HepG2 (cell line): ENCODE measurements around the gene ERMARD. TPM values are rescaled to one million over a fixed set of nuclear protein-coding genes. Genes with fewer than 3 reads are reported as not detected.
A peak's percentile ranks its signal among the peaks of the same experiment; 100 is the strongest.

Source experiments
- AFF4 ChIP-seq: sonication (generic); formaldehyde crosslinking; IDR thresholded peaks from 2 replicates; pipeline ENCODE4 v1.4.0; 2020; ENCODE audit warnings: missing genetic modification reagents
- BCL6 ChIP-seq: IDR thresholded peaks from 2 replicates; pipeline ENCODE4 v1.6.1; 2016; ENCODE audit warnings: missing genetic modification reagents, missing compliant biosample characterization
- FOXO1 ChIP-seq: sonication (generic); formaldehyde crosslinking; IDR thresholded peaks from 2 replicates; pipeline ENCODE4 v1.4.0; 2020; ENCODE audit warnings: missing genetic modification reagents
- JARID2 ChIP-seq: sonication (generic); formaldehyde crosslinking; IDR thresholded peaks from 2 replicates; pipeline ENCODE4 v1.8.1; 2023; ENCODE audit warnings: missing genetic modification reagents, inconsistent platforms; ENCODE audit not compliant: insufficient replicate concordance
- MIER3 ChIP-seq: IDR thresholded peaks from 2 replicates; pipeline ENCODE4 v1.6.1; 2016; ENCODE audit warnings: missing compliant biosample characterization, borderline replicate concordance
- NCOA1 ChIP-seq: sonication (generic); formaldehyde crosslinking; IDR thresholded peaks from 2 replicates; pipeline ENCODE4 v1.9.0; 2021; ENCODE audit warnings: missing genetic modification reagents
- NFIC ChIP-seq: IDR thresholded peaks from 2 replicates; pipeline ENCODE4 v1.6.1; 2012; ENCODE audit warnings: mild to moderate bottlenecking, low read length, inconsistent platforms
- RXRB ChIP-seq: IDR thresholded peaks from 2 replicates; pipeline ENCODE4 v1.6.1; 2016; ENCODE audit warnings: borderline replicate concordance, missing genetic modification reagents, missing compliant biosample characterization
- SMARCE1 ChIP-seq: fragments of 450-650 bp; IDR thresholded peaks from 2 replicates; pipeline ENCODE4 v1.6.1; 2017; ENCODE audit warnings: borderline replicate concordance
- TEAD3 ChIP-seq: optimal IDR thresholded peaks from 2 replicates; pipeline ENCODE3; 2016; ENCODE audit warnings: borderline replicate concordance
- TRAFD1 ChIP-seq: sonication (generic); formaldehyde crosslinking; IDR thresholded peaks from 2 replicates; pipeline ENCODE4 v1.5.1; 2020; ENCODE audit warnings: missing genetic modification reagents, mild to moderate bottlenecking, borderline replicate concordance
- TSC22D2 ChIP-seq: sonication (generic); formaldehyde crosslinking; IDR thresholded peaks from 2 replicates; pipeline ENCODE4 v1.5.1; 2020; ENCODE audit warnings: missing genetic modification reagents, mild to moderate bottlenecking, borderline replicate concordance
- ZBTB14 ChIP-seq: sonication (generic); formaldehyde crosslinking; IDR thresholded peaks from 2 replicates; pipeline ENCODE4 v1.4.0; 2020; ENCODE audit warnings: missing genetic modification reagents
- ZFP62 ChIP-seq: sonication (generic); formaldehyde crosslinking; IDR thresholded peaks from 2 replicates; pipeline ENCODE4 v1.4.0; 2020; ENCODE audit warnings: missing genetic modification reagents
- ZNF317 ChIP-seq: sonication (generic); formaldehyde crosslinking; IDR thresholded peaks from 2 replicates; pipeline ENCODE4 v1.5.0; 2020; ENCODE audit warnings: mild to moderate bottlenecking, missing genetic modification reagents
- ZNF451 ChIP-seq: sonication (generic); formaldehyde crosslinking; IDR thresholded peaks from 2 replicates; pipeline ENCODE4 v1.5.0; 2020; ENCODE audit warnings: mild to moderate bottlenecking, missing genetic modification reagents
- ZNF546 ChIP-seq: sonication (generic); formaldehyde crosslinking; conservative IDR thresholded peaks from 2 replicates; pipeline ENCODE4 v1.8.1; 2023; ENCODE audit warnings: mild to moderate bottlenecking, missing genetic modification reagents
- ZNF564 ChIP-seq: sonication (generic); formaldehyde crosslinking; IDR thresholded peaks from 2 replicates; pipeline ENCODE4 v1.8.1; 2023; ENCODE audit warnings: mild to moderate bottlenecking, missing genetic modification reagents
- ZNF703 ChIP-seq: sonication (generic); formaldehyde crosslinking; IDR thresholded peaks from 2 replicates; pipeline ENCODE4 v1.5.1; 2020; ENCODE audit warnings: missing genetic modification reagents, mild to moderate bottlenecking, moderate library complexity, borderline replicate concordance
- ZNF720 ChIP-seq: sonication (generic); formaldehyde crosslinking; IDR thresholded peaks from 2 replicates; pipeline ENCODE4 v1.4.0; 2020; ENCODE audit warnings: missing genetic modification reagents
- ZNF788 ChIP-seq: sonication (generic); formaldehyde crosslinking; IDR thresholded peaks from 2 replicates; pipeline ENCODE4 v1.5.0; 2020; ENCODE audit warnings: mild to moderate bottlenecking, missing genetic modification reagents, borderline replicate concordance
- ZSCAN20 ChIP-seq: sonication (generic); formaldehyde crosslinking; IDR thresholded peaks from 2 replicates; pipeline ENCODE4 v1.4.0; 2020; ENCODE audit warnings: missing genetic modification reagents, mild to moderate bottlenecking, borderline replicate concordance
- ZSCAN21 ChIP-seq: sonication (generic); formaldehyde crosslinking; IDR thresholded peaks from 2 replicates; pipeline ENCODE4 v1.8.0; 2022; ENCODE audit warnings: mild to moderate bottlenecking, missing genetic modification reagents, moderate library complexity, borderline replicate concordance
- ZSCAN25 ChIP-seq: sonication (generic); formaldehyde crosslinking; IDR thresholded peaks from 2 replicates; pipeline ENCODE4 v1.8.0; 2022; ENCODE audit warnings: mild to moderate bottlenecking, missing genetic modification reagents
- polyA plus RNA-seq, 8 experiments: library from polyadenylated mRNA; depleted of rRNA in 3 of 8; stranded (reverse) in 7 of 8; unstranded in 1 of 8; fragments of >200 nt; fragmentation: Illumina TruSeq in 4 of 8; extraction: Trizol in 4 of 8; gene quantifications; 2 replicates each; pipeline versions ENCODE4 v1.2.1 to v1.2.3, GENCODE V29; 2011 to 2016; ENCODE audit warnings: low read depth in 4 of 8, missing spikeins in 1 of 8, mixed read lengths in 1 of 8; ENCODE audit not compliant: insufficient read depth in 1 of 8
- total RNA-seq, 5 experiments: library from RNA; depleted of rRNA; stranded (reverse); fragments of >200 nt; fragmentation: Illumina TruSeq; extraction: Trizol; gene quantifications; 2 replicates each; pipeline ENCODE4 v1.2.3, GENCODE V29; 2016; ENCODE audit warnings: low read depth in 1 of 5

The ERMARD gene
- total and polyA plus RNA-seq, 2 of the 13 experiments (the other 11 are each of a cell fraction or from before 2014, with no cell fraction given) = 8.8 to 10.7 TPM

DNA sequence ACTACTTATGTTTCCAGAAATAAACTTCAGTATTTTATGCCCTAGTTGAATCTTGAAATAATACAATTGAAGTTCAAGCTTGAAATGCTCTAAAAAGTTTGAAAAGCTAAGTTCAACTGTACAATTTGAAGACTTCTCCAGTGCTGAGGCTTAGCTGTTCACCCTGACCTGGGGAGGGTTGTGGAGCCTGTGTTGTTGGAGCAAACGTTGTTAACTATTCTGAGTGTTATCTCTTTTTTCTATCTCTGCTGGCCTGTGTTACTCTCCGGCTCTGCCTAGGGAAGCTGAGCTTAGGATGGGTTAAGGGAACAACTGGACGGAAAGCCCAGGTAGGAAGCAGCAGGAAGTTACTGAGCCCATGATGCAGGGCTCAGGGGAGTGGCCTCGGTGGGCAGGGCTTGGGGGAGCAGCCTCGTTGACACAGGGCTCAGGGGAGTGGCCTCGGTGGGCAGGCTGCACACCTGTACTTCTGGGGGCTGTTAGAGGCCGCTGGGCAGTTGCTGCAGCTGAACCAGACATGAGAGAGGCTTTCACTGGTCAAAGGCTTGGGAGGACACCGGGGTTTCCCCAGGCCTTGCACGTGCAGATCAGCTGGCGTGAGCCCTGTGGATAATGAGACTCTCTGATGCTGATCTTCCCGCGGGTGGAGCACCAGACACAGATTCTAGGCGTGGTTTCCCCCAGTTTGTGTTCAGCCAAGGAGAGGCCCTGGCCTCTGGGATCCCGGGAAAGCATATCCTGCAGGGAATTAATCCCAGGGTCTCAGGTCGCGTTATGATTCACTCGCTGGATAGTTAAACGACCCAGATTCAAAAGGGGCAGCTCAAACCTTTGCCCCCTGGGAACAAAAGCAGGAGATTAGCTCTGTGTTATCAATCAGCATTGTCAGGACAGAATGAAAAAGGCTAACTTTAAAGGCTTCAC lies 58.9 kb downstream of the ERMARD start (continued):
- no peak for TF ChIP-seq ZBTB14 (CRISPR knock-in tag)
- no peak for TF ChIP-seq NCOA1 (CRISPR knock-in tag)
- TF ChIP-seq NFIC = no peak
- no peak for TF ChIP-seq TEAD3
- TF ChIP-seq ZFP62 (CRISPR knock-in tag) = no peak
- TF ChIP-seq SMARCE1 = no peak
- peak; percentile 37; the same call in 1 of the 2 replicates for TF ChIP-seq RXRB
- TF ChIP-seq TSC22D2 = no peak
- TF ChIP-seq ZSCAN21 (CRISPR knock-in tag) = peak; percentile 65
- TF ChIP-seq ZNF703 (CRISPR knock-in tag) = 0 out of 2 replicates have a peak, but pooled peaks have one; percentile 42
- no peak for TF ChIP-seq JARID2
- TF ChIP-seq BCL6 (CRISPR knock-in tag) = no peak
- 0 out of 2 replicates have a peak, but pooled peaks have one; percentile 15 for TF ChIP-seq ZNF451 (CRISPR knock-in tag)
- TF ChIP-seq ZSCAN20 (CRISPR knock-in tag) = no peak
- no peak for TF ChIP-seq TRAFD1
- no peak; the same call in 1 of the 2 replicates for TF ChIP-seq FOXO1 (CRISPR knock-in tag)
- TF ChIP-seq ZNF720 (CRISPR knock-in tag) = no peak
- TF ChIP-seq AFF4 (CRISPR knock-in tag) = no peak
- peak; percentile 21; the same call in 1 of the 2 replicates for TF ChIP-seq ZSCAN25 (CRISPR knock-in tag)
- 0 out of 2 replicates have a peak, but pooled peaks have one; percentile 31 for TF ChIP-seq ZNF317 (CRISPR knock-in tag)
- TF ChIP-seq ZNF546 (CRISPR knock-in tag) = no peak
- TF ChIP-seq MIER3 (CRISPR knock-in tag) = no peak
- 0 out of 2 replicates have a peak, but pooled peaks have one; percentile 18 for TF ChIP-seq ZNF788
- no peak for TF ChIP-seq ZNF564 (CRISPR knock-in tag)
